K562 (cell line): Measurements from ENCODE around the gene KTI12. TPM values are rescaled to one million over a fixed set of nuclear protein-coding genes. Genes with fewer than 3 reads are reported as not detected.

Source experiments
- ATAC-seq: fragments of 200-7000 bp; cut with Tn5 transposase; 3 replicates; pipeline ENCODE4 v1.9.1; 2020; ENCODE audit warnings: moderate library complexity
- BruUV-seq: library from RNA; stranded (reverse); fragments of 400-500 nt; replicated peaks from 2 replicates; lab custom pipeline; 2021; lab: Mats Ljungman, UMichigan
- CTCF ChIA-PET: fragments of 300-600 bp; formaldehyde crosslinking; extraction: SDS; loops from one replicate; lab custom pipeline; 2021; ENCODE audit warnings: low intra/inter-chr PET ratio; lab: Yijun Ruan, JAX
- POLR2A ChIA-PET: fragments of 300-600, 350-650 bp; sonication (Branson Sonifier 250); formaldehyde crosslinking; extraction: SDS; loops from one replicate; lab custom pipeline; 2021; ENCODE audit warnings: antibody characterized with exemption, inconsistent platforms; lab: Yijun Ruan, JAX
- DNase-seq, 4 experiments: peaks; one replicate each; pipeline versions ENCODE4 v3.0.0 to v3.0.0-alpha.2; 2011 to 2018; ENCODE audit warnings: low spot score in 3 of 4, mixed read lengths in 3 of 4; ENCODE audit errors: extremely low read depth in 1 of 4
- FAIRE-seq: peaks from 2 replicates; lab custom pipeline; 2011; peaks lifted over from hg19 to GRCh38; lab: Jason Lieb, UNC
- H2AFZ ChIP-seq: 2 replicates; pipeline ENCODE4 v1.6.0; 2011; ENCODE audit warnings: low read depth, low read length, control low read depth, inconsistent platforms
- H3K27ac ChIP-seq: fragments of 200-600 bp; 3 replicates; pipeline ENCODE4 v1.8.0; 2011; ENCODE audit warnings: low read depth, mild to moderate bottlenecking, control low read depth, inconsistent platforms, low read length, moderate library complexity, mixed read lengths; ENCODE audit errors: extremely low read depth
- H3K27me3 ChIP-seq, 2 experiments: fragments of 300-600 bp in 1 of 2; 2 replicates in 1 of 2; 3 replicates in 1 of 2; pipeline versions ENCODE4 v1.6.0 to v1.8.0; 2011; ENCODE audit warnings: inconsistent platforms in 2 of 2, low read length in 2 of 2, mild to moderate bottlenecking in 1 of 2, mixed read lengths in 1 of 2, moderate library complexity in 1 of 2; ENCODE audit not compliant: control insufficient read depth in 2 of 2, insufficient read depth in 2 of 2
- H3K36me3 ChIP-seq: fragments of 300-600 bp; 3 replicates; pipeline ENCODE4 v1.8.0; 2011; ENCODE audit warnings: mild to moderate bottlenecking, low read length, inconsistent platforms; ENCODE audit not compliant: control insufficient read depth, insufficient read depth
- H3K4me1 ChIP-seq, 2 experiments: fragments of 200-600 bp in 1 of 2; replicated peaks in 1 of 2; 2 replicates in 1 of 2; 3 replicates in 1 of 2; pipeline versions ENCODE4 v1.5.1 to v1.8.0; 2011; ENCODE audit warnings: inconsistent platforms in 2 of 2, low read length in 2 of 2, mild to moderate bottlenecking in 1 of 2, mixed read lengths in 1 of 2, moderate library complexity in 1 of 2; ENCODE audit not compliant: control insufficient read depth in 2 of 2, insufficient read depth in 2 of 2
- H3K4me2 ChIP-seq: 2 replicates; pipeline ENCODE4 v1.6.1; 2011; ENCODE audit warnings: low read length, control low read depth, inconsistent platforms, mixed read lengths; ENCODE audit not compliant: insufficient read depth
- H3K4me3 ChIP-seq: fragments of 200-600 bp; sonication (generic), shearing (Covaris generic); 2 replicates; pipeline ENCODE4 v1.5.1; 2016; ENCODE audit warnings: control low read depth, inconsistent platforms
- H3K79me2 ChIP-seq: fragments of 200-600 bp; 3 replicates; pipeline ENCODE4 v1.8.0; 2011; ENCODE audit warnings: low read length, inconsistent platforms; ENCODE audit not compliant: control insufficient read depth, insufficient read depth
- H3K9ac ChIP-seq, 2 experiments: 2 replicates each; pipeline versions ENCODE4 v1.6.0 to v1.6.1; 2011; ENCODE audit warnings: low read depth in 2 of 2, low read length in 2 of 2, control low read depth in 1 of 2, inconsistent platforms in 1 of 2, mild to moderate bottlenecking in 1 of 2, mixed read lengths in 1 of 2; ENCODE audit not compliant: insufficient read depth in 1 of 2
- H3K9me1 ChIP-seq: one replicate; pipeline ENCODE4 v1.6.0; 2011; ENCODE audit warnings: inconsistent platforms, mild to moderate bottlenecking, low read length, moderate library complexity; ENCODE audit not compliant: control insufficient read depth, insufficient read depth
- H3K9me3 ChIP-seq: replicated peaks from 2 replicates; pipeline ENCODE4 v1.5.1; 2011; ENCODE audit warnings: low read depth, low read length, inconsistent platforms; ENCODE audit not compliant: control insufficient read depth, insufficient read depth
- H4K20me1 ChIP-seq: replicated peaks from 2 replicates; pipeline ENCODE4 v1.6.1; 2011; ENCODE audit warnings: low read length, inconsistent platforms, mixed read lengths; ENCODE audit not compliant: control insufficient read depth, insufficient read depth
- ARNT ChIP-seq, 2 experiments: fragments of 450-650 bp; IDR thresholded peaks; 2 replicates each; pipeline ENCODE4 v1.6.1; 2016; ENCODE audit warnings: mild to moderate bottlenecking in 1 of 2
- ATF3 ChIP-seq, 2 experiments: fragments of 450-650 bp in 1 of 2; sonication (generic) in 1 of 2; formaldehyde crosslinking in 1 of 2; IDR thresholded peaks in 1 of 2; conservative IDR thresholded peaks in 1 of 2; 2 replicates each; pipeline versions ENCODE4 v1.6.1 to v1.8.1; 2016 to 2023; ENCODE audit warnings: mild to moderate bottlenecking in 2 of 2, moderate library complexity in 2 of 2, inconsistent platforms in 1 of 2, missing genetic modification reagents in 1 of 2
- CEBPG ChIP-seq, 3 experiments: fragments of 200-800 bp in 1 of 3; sonication (Bioruptor generic) in 1 of 3; sonication (generic) in 1 of 3; formaldehyde crosslinking in 1 of 3; IDR thresholded peaks in 2 of 3; conservative IDR thresholded peaks in 1 of 3; 2 replicates each; pipeline versions ENCODE4 v1.6.1 to v1.8.0; 2016 to 2022; ENCODE audit warnings: missing compliant biosample characterization in 2 of 3, missing genetic modification characterization in 2 of 3, mild to moderate bottlenecking in 1 of 3, missing genetic modification reagents in 1 of 3
- FOXA1 ChIP-seq: fragments of 450-650 bp; IDR thresholded peaks from 2 replicates; pipeline ENCODE4 v1.6.1; 2016; ENCODE audit warnings: mild to moderate bottlenecking, borderline replicate concordance
- FOXM1 ChIP-seq, 2 experiments: fragments of 450-650 bp in 1 of 2; sonication (generic) in 1 of 2; formaldehyde crosslinking in 1 of 2; IDR thresholded peaks; 2 replicates each; pipeline versions ENCODE4 v1.6.1 to v1.9.0; 2017 to 2022; ENCODE audit warnings: low read depth in 2 of 2, mild to moderate bottlenecking in 2 of 2, missing genetic modification reagents in 1 of 2, moderate library complexity in 1 of 2
- HCFC1 ChIP-seq: IDR thresholded peaks from 2 replicates; pipeline ENCODE4 v1.6.1; 2012; ENCODE audit warnings: low read depth, low read length, improper control_type of control experiment
- HLTF ChIP-seq: fragments of 450-650 bp; IDR thresholded peaks from 2 replicates; pipeline ENCODE4 v1.6.1; 2016
- MYC ChIP-seq, 2 experiments: fragments of 250-450 bp in 1 of 2; sonication (Bioruptor Pico) in 1 of 2; IDR thresholded peaks; 2 replicates each; pipeline versions ENCODE4 v1.5.1 to v1.6.1; 2012 to 2021; ENCODE audit warnings: low read depth in 2 of 2, borderline replicate concordance in 1 of 2, improper control_type of control experiment in 1 of 2, low read length in 1 of 2, mild to moderate bottlenecking in 1 of 2, moderate library complexity in 1 of 2
- NFATC3 ChIP-seq: fragments of 450-650 bp; IDR thresholded peaks from 2 replicates; pipeline ENCODE4 v1.6.1; 2017; ENCODE audit warnings: mild to moderate bottlenecking
- NFRKB ChIP-seq: fragments of 450-650 bp; IDR thresholded peaks from 2 replicates; pipeline ENCODE4 v1.6.1; 2016; ENCODE audit warnings: low read depth
- NR2C1 ChIP-seq, 2 experiments: fragments of 450-650 bp; IDR thresholded peaks; 2 replicates each; pipeline ENCODE4 v1.6.1; 2017; ENCODE audit warnings: mild to moderate bottlenecking in 2 of 2, antibody characterized with exemption in 1 of 2, inconsistent platforms in 1 of 2, missing compliant biosample characterization in 1 of 2, missing genetic modification characterization in 1 of 2
- SIX5 ChIP-seq, 2 experiments: IDR thresholded peaks; 2 replicates each; pipeline ENCODE4 v1.6.1; 2011; ENCODE audit warnings: low read length in 2 of 2, borderline replicate concordance in 1 of 2, low read depth in 1 of 2, mild to moderate bottlenecking in 1 of 2, moderate library complexity in 1 of 2; ENCODE audit not compliant: insufficient read depth in 1 of 2
- SMARCC2 ChIP-seq: fragments of 450-650 bp; IDR thresholded peaks from 2 replicates; pipeline ENCODE4 v1.6.1; 2017; ENCODE audit warnings: antibody characterized with exemption, moderate library complexity, mild to moderate bottlenecking, low read depth
- TAF7 ChIP-seq: fragments of 450-650 bp; IDR thresholded peaks from 2 replicates; pipeline ENCODE4 v1.6.1; 2016; ENCODE audit warnings: missing genetic modification characterization, missing compliant biosample characterization
- ZNF280A ChIP-seq: fragments of 450-650 bp; IDR thresholded peaks from 2 replicates; pipeline ENCODE4 v1.6.1; 2018; ENCODE audit warnings: mild to moderate bottlenecking, low read depth; ENCODE audit not compliant: partially characterized antibody
- ZNF589 ChIP-seq: fragments of 200-800 bp; sonication (Bioruptor generic); IDR thresholded peaks from 2 replicates; pipeline ENCODE4 v1.6.1; 2016; ENCODE audit warnings: low read depth, missing genetic modification characterization, missing compliant biosample characterization
- WGBS: fragments of 100-300 bp; shearing (Covaris generic); methylation state at CpG from one replicate; pipeline ENCODE4 v1.1.6; 2016; ENCODE audit warnings: low coverage, mixed read lengths; ENCODE audit not compliant: insufficient coverage; ENCODE audit errors: missing lambda C conversion rate; 5-methylcytosine and 5-hydroxymethylcytosine counted together
- in situ Hi-C: fragments of 300-500 bp; cut with MboI; formaldehyde crosslinking; loops from 4 replicates; pipeline ENCODE4 v1.15.0; 2018; ENCODE audit warnings: inconsistent platforms, mixed read lengths
- intact Hi-C: fragments of 100-400 bp; cut with micrococcal nuclease; formaldehyde crosslinking; loops from 2 replicates; pipeline ENCODE4 v1.14.2; 2022
- polyA plus RNA-seq, 8 experiments: library from polyadenylated mRNA; depleted of rRNA in 4 of 8; stranded (reverse) in 5 of 8; unstranded in 3 of 8; fragments of >200 nt; fragmentation: Nextera tagmentation in 2 of 8; fragmentation: Illumina TruSeq in 1 of 8; extraction: Ambion mirVana in 2 of 8; extraction: Trizol in 1 of 8; gene quantifications; 2 replicates each; pipeline versions ENCODE4 v1.2.1 to v1.2.3, GENCODE V29; 2011 to 2014; ENCODE audit warnings: inconsistent platforms in 1 of 8, missing spikeins in 1 of 8
- total RNA-seq, 7 experiments: library from RNA; depleted of rRNA in 6 of 7; stranded (reverse); fragments of >200 nt in 6 of 7; fragmentation: Illumina TruSeq in 2 of 7; extraction: Trizol in 2 of 7; gene quantifications; 2 replicates each; pipeline versions ENCODE4 v1.2.1 to v1.2.3, GENCODE V29; 2011 to 2021; ENCODE audit warnings: low replicate concordance in 1 of 7
- TF ChIP-seq, protein P1 (sequence below): fragments of 250-450 bp; sonication (Bioruptor Pico); IDR thresholded peaks from 2 replicates; pipeline ENCODE4 v1.8.0; 2022; ENCODE audit warnings: moderate library complexity, mild to moderate bottlenecking, inconsistent platforms

The KTI12 gene
- total and polyA plus RNA-seq, 9 of the 15 experiments (the other 6 are each of a cell fraction or from before 2014, with no cell fraction given): 3.1 to 22.8 (median 11.6) TPM

DNA sequence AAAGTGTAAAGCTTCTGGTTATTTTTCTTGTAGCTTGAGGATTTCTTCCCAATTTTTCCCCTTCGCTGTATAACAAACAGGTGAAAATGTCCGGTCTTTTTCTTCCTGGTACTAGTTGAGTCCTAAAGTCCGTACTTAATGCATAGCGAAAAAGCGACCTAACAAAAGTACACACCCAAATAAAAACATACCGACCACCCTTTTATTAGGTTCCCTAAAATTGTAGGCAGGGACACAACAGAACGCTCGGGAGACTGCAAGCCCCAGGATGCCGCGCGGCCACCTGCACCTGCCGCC, 22.2 kb upstream of the KTI12 start:
- in situ Hi-C loops: no loop called here
- 1% methylated on average over 12 of the region's 12 CpGs for WGBS
- CTCF ChIA-PET: no interaction called here
- Histone ChIP-seq H2AFZ (peak overlapping the region; percentile 86), H3K9me1 (no peaks in the 10 kb centered on the region), H4K20me1 (no peaks in the 10 kb centered on the region), H3K9ac (peak overlapping the region in 1 of 2 experiments; percentile 93; a peak in 3 of 4 replicates), H3K36me3 (peaks cover 45% of the 10 kb centered on the region), H3K4me2 (peak overlapping the region; percentile 99), H3K27me3 (no peaks in the 10 kb centered on the region; a peak in 1 of 5 replicates), H3K79me2 (peaks cover 77% of the 10 kb centered on the region), H3K9me3 (no peaks in the 10 kb centered on the region), H3K27ac (peak overlapping the region; percentile 94), H3K4me3 (peak overlapping the region; percentile 83), H3K4me1 (peaks cover 5 to 16% of the 10 kb centered on the region in 2 experiments)
- no peak for ATAC-seq
- no peak for FAIRE-seq
- no peak for DNase-seq
- intact Hi-C loops: loop anchor here (1.0 to 5.0 kb wide), 2 partner anchors 24 to 496 kb away; partner anchors contain the start of gene TUT4
- POLR2A ChIA-PET: interaction anchor here (0.7 to 3.8 kb wide), 17 partner anchors 9 to 384 kb away, joined by 3 to 32 read pairs (median 3); partner anchors contain the start of genes ORC1 and PRPF38A
- BruUV-seq: no TSS peak
- TF ChIP-seq SIX5 (IDR thresholded peaks at IDR 0.05; ENCODE audit: borderline replicate concordance in 1 of 2, insufficient read depth in 1 of 2, low read depth in 1 of 2, low read length in 2 of 2): peak; percentile 33 to 42; a peak in 2 of 4 replicates
- TF ChIP-seq NR2C1 (IDR thresholded peaks at IDR 0.05): 0 out of 2 replicates have a peak, but pooled peaks have one; percentile 70
- peak; percentile 82; the same call in 1 of the 2 replicates for TF ChIP-seq NR2C1 (tag; IDR thresholded peaks at IDR 0.05)
- peak; percentile 85 for TF ChIP-seq ZNF589 (CRISPR knock-in tag)
- TF ChIP-seq NFRKB: 0 out of 2 replicates have a peak, but pooled peaks have one; percentile 38
- TF ChIP-seq CEBPG (CRISPR knock-in tag; IDR thresholded peaks at IDR 0.05): no peak
- TF ChIP-seq CEBPG (tag; conservative IDR thresholded peaks at IDR 0.05 in 1 of 2, IDR thresholded peaks at IDR 0.05 in 1 of 2): peak in 1 of 2 experiments; percentile 92
- no peak; the same call in 1 of the 2 replicates for TF ChIP-seq ATF3 (IDR thresholded peaks at IDR 0.05)
- peak; percentile 54; the same call in 1 of the 2 replicates for TF ChIP-seq ATF3 (CRISPR knock-in tag; conservative IDR thresholded peaks at IDR 0.05)
- peak; percentile 9; the same call in 1 of the 2 replicates for TF ChIP-seq FOXM1 (IDR thresholded peaks at IDR 0.05; ENCODE audit: low read depth)
- TF ChIP-seq FOXM1 (CRISPR knock-in tag; IDR thresholded peaks at IDR 0.05; ENCODE audit: low read depth): no peak
- no peak for TF ChIP-seq TAF7 (tag)
- 0 out of 2 replicates have a peak, but pooled peaks have one; percentile 11 for TF ChIP-seq SMARCC2
- TF ChIP-seq MYC (IDR thresholded peaks at IDR 0.05; ENCODE audit: low read depth, low read length): no peak
- TF ChIP-seq MYC (CRISPR knock-in tag; IDR thresholded peaks at IDR 0.05; ENCODE audit: borderline replicate concordance, low read depth): no peak
- no peak for TF ChIP-seq ZNF280A
- TF ChIP-seq HCFC1: peak; percentile 86
- TF ChIP-seq, protein P1, sequence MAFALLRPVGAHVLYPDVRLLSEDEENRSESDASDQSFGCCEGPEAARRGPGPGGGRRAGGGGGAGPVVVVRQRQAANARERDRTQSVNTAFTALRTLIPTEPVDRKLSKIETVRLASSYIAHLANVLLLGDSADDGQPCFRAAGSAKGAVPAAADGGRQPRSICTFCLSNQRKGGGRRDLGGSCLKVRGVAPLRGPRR: no peak
- TF ChIP-seq ARNT (IDR thresholded peaks at IDR 0.05): 0 out of 4 replicates have a peak, but pooled peaks of 1 of the 2 experiments have one; percentile 8
- peak; percentile 76; the same call in 1 of the 2 replicates for TF ChIP-seq NFATC3
- no peak for TF ChIP-seq HLTF
- no peak for TF ChIP-seq FOXA1
